ENCODE measurements around the gene CYP4A11.
"Not testable (repeated sequence)": the region's sequence is repeated elsewhere in the genome, so short reads cannot be mapped to it uniquely, and the experiment has no call there.

DNA sequence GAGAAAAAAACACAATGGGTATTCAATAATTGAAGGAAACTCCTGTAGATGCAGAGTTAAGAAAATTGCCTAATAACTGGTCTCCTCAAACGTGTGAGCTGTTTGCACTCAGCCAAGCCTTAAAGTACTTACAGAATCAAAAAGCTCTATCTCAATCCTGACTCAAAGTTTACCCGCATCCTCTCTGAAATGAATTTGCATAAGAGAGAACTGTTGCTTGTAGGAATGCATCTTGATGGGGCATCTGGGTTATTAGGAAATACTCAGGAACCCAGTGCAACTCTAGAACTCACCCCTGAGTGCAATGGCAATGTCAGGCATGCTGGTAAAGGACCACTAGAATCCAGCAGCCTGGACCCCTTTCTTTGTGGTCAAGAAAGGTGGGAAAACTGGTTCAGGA is 12.6 kb upstream of the CYP4A11 start:
- not testable (repeated sequence) for TF ChIP-seq EZH2 (IDR thresholded peaks at IDR 0.05); POLR2AphosphoS5 (IDR thresholded peaks at IDR 0.05; ENCODE audit: borderline replicate concordance, low read depth, low read length)

All from SK-N-MC (cell line).